ENCODE measurements around the gene RBBP8NL. TPM values are rescaled to one million over a fixed set of nuclear protein-coding genes. Genes with fewer than 3 reads are reported as not detected.

Gene RBBP8NL
- total and polyA plus RNA-seq, 2 of the 8 experiments (the other 6 are each of a cell fraction or from before 2014, with no cell fraction given): 0.43 to 0.48 TPM

DNA sequence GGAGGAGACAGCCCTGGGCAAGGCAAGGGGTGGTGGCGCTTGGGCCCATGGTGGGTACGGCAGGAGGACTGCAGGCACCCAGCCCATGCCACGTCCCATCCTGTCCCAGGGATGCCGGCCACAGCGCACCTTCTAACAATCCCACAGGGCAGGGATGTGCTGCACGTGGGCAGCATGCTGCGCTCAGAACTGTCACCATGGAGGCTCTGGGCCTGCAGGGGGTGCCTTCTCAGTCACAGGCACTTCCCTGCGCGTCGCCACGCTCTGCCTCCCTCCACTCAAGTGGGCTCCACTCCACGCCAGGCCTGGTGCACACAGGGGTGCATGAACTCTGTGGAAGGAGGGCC is 22.6 kb downstream of the RBBP8NL start (continued):
- TF ChIP-seq, protein P1, sequence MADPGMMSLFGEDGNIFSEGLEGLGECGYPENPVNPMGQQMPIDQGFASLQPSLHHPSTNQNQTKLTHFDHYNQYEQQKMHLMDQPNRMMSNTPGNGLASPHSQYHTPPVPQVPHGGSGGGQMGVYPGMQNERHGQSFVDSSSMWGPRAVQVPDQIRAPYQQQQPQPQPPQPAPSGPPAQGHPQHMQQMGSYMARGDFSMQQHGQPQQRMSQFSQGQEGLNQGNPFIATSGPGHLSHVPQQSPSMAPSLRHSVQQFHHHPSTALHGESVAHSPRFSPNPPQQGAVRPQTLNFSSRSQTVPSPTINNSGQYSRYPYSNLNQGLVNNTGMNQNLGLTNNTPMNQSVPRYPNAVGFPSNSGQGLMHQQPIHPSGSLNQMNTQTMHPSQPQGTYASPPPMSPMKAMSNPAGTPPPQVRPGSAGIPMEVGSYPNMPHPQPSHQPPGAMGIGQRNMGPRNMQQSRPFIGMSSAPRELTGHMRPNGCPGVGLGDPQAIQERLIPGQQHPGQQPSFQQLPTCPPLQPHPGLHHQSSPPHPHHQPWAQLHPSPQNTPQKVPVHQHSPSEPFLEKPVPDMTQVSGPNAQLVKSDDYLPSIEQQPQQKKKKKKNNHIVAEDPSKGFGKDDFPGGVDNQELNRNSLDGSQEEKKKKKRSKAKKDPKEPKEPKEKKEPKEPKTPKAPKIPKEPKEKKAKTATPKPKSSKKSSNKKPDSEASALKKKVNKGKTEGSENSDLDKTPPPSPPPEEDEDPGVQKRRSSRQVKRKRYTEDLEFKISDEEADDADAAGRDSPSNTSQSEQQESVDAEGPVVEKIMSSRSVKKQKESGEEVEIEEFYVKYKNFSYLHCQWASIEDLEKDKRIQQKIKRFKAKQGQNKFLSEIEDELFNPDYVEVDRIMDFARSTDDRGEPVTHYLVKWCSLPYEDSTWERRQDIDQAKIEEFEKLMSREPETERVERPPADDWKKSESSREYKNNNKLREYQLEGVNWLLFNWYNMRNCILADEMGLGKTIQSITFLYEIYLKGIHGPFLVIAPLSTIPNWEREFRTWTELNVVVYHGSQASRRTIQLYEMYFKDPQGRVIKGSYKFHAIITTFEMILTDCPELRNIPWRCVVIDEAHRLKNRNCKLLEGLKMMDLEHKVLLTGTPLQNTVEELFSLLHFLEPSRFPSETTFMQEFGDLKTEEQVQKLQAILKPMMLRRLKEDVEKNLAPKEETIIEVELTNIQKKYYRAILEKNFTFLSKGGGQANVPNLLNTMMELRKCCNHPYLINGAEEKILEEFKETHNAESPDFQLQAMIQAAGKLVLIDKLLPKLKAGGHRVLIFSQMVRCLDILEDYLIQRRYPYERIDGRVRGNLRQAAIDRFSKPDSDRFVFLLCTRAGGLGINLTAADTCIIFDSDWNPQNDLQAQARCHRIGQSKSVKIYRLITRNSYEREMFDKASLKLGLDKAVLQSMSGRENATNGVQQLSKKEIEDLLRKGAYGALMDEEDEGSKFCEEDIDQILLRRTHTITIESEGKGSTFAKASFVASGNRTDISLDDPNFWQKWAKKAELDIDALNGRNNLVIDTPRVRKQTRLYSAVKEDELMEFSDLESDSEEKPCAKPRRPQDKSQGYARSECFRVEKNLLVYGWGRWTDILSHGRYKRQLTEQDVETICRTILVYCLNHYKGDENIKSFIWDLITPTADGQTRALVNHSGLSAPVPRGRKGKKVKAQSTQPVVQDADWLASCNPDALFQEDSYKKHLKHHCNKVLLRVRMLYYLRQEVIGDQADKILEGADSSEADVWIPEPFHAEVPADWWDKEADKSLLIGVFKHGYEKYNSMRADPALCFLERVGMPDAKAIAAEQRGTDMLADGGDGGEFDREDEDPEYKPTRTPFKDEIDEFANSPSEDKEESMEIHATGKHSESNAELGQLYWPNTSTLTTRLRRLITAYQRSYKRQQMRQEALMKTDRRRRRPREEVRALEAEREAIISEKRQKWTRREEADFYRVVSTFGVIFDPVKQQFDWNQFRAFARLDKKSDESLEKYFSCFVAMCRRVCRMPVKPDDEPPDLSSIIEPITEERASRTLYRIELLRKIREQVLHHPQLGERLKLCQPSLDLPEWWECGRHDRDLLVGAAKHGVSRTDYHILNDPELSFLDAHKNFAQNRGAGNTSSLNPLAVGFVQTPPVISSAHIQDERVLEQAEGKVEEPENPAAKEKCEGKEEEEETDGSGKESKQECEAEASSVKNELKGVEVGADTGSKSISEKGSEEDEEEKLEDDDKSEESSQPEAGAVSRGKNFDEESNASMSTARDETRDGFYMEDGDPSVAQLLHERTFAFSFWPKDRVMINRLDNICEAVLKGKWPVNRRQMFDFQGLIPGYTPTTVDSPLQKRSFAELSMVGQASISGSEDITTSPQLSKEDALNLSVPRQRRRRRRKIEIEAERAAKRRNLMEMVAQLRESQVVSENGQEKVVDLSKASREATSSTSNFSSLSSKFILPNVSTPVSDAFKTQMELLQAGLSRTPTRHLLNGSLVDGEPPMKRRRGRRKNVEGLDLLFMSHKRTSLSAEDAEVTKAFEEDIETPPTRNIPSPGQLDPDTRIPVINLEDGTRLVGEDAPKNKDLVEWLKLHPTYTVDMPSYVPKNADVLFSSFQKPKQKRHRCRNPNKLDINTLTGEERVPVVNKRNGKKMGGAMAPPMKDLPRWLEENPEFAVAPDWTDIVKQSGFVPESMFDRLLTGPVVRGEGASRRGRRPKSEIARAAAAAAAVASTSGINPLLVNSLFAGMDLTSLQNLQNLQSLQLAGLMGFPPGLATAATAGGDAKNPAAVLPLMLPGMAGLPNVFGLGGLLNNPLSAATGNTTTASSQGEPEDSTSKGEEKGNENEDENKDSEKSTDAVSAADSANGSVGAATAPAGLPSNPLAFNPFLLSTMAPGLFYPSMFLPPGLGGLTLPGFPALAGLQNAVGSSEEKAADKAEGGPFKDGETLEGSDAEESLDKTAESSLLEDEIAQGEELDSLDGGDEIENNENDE (IDR thresholded peaks at IDR 0.05; ENCODE audit: insufficient replicate concordance, low read length): no peak
- TF ChIP-seq FOSL1 (IDR thresholded peaks at IDR 0.05; ENCODE audit: insufficient read depth, low read depth, low read length): no peak
- no peak for TF ChIP-seq BACH1 (IDR thresholded peaks at IDR 0.05; ENCODE audit: low read length)
- TF ChIP-seq SIRT6 (IDR thresholded peaks at IDR 0.05; ENCODE audit: low read length): no peak
- TF ChIP-seq CREB1 (IDR thresholded peaks at IDR 0.05): no peak
- no peak for TF ChIP-seq GABPA (IDR thresholded peaks at IDR 0.05; ENCODE audit: borderline replicate concordance, insufficient read depth, low read length)
- TF ChIP-seq TAF7 (optimal IDR thresholded peaks at IDR 0.05; ENCODE audit: borderline replicate concordance, low read depth, low read length): no peak
- no peak for TF ChIP-seq BRCA1 (IDR thresholded peaks at IDR 0.05; ENCODE audit: low read depth, low read length)
- no peak for TF ChIP-seq SP4 (IDR thresholded peaks at IDR 0.05; ENCODE audit: low read length)
- no peak for TF ChIP-seq ZNF274 (IDR thresholded peaks at IDR 0.05; ENCODE audit: borderline replicate concordance, extremely low read depth, low read length)
- no peak for TF ChIP-seq EGR1 (IDR thresholded peaks at IDR 0.05; ENCODE audit: borderline replicate concordance, low read depth, low read length)

All from H1 (cell line).